ENCODE measurements around the gene UNC45A.

UNC45A gene

GRCh38 chr15:90946538-90946937, 11.5 kb downstream of the UNC45A start:
- DNase-seq (ENCODE audit: low read depth in 2 of 2): no peak

- no peak for DNase-seq (ENCODE audit: low read depth in 2 of 2)
These were observed 12.0 kb downstream of the UNC45A start for GRCh38 chr15:90946941-90947576.

- no peak for DNase-seq (ENCODE audit: low read depth in 2 of 2)
These were observed 12.7 kb downstream of the UNC45A start for GRCh38 chr15:90947577-90948357.

GRCh38 chr15:90948506-90948905, 13.4 kb downstream of the UNC45A start:
- no peak for DNase-seq (ENCODE audit: low read depth in 2 of 2)

- DNase-seq (ENCODE audit: low read depth in 2 of 2): no peak
These were observed 15.0 kb downstream of the UNC45A start for GRCh38 chr15:90949979-90950675.

GRCh38 chr15:90950676-90951075, 15.6 kb downstream of the UNC45A start:
- DNase-seq (ENCODE audit: low read depth in 2 of 2): no peak

GRCh38 chr15:90952901-90953677, 18.0 kb downstream of the UNC45A start:
- no peak for DNase-seq (ENCODE audit: low read depth in 2 of 2)

- no peak for DNase-seq (ENCODE audit: low read depth in 2 of 2)
These were observed 19.0 kb downstream of the UNC45A start for GRCh38 chr15:90953947-90954711.

- peak; percentile 71 to 76 for DNase-seq (ENCODE audit: low read depth in 2 of 2)
These were observed 19.9 kb downstream of the UNC45A start, which contains the start of gene RCCD1 for GRCh38 chr15:90954712-90955623. TSS of gene RCCD1 (plus strand) at chr15:90954884. CDS start at chr15:90956735, 1,851 bp downstream.

- no peak for DNase-seq (ENCODE audit: low read depth in 2 of 2)
These were observed 20.7 kb downstream of the UNC45A start for GRCh38 chr15:90955624-90956273.

- DNase-seq (ENCODE audit: low read depth in 2 of 2): peak; percentile 35
These were observed 21.4 kb downstream of the UNC45A start for GRCh38 chr15:90956274-90957030.

GRCh38 chr15:90957031-90957790, 22.1 kb downstream of the UNC45A start:
- no peak for DNase-seq (ENCODE audit: low read depth in 2 of 2)

- no peak for DNase-seq (ENCODE audit: low read depth in 2 of 2)
These were observed 22.7 kb downstream of the UNC45A start for GRCh38 chr15:90957791-90958190.

GRCh38 chr15:90959028-90959595, 24.0 kb downstream of the UNC45A start:
- DNase-seq (ENCODE audit: low read depth in 2 of 2): no peak

GRCh38 chr15:90959894-90960293, 24.8 kb downstream of the UNC45A start:
- DNase-seq (ENCODE audit: low read depth in 2 of 2): no peak

GRCh38 chr15:90960298-90961091, 25.4 kb downstream of the UNC45A start:
- DNase-seq (ENCODE audit: low read depth in 2 of 2): no peak

GRCh38 chr15:90962021-90962420, 26.9 kb downstream of the UNC45A start:
- DNase-seq (ENCODE audit: low read depth in 2 of 2): no peak

All from stimulated activated CD8-positive, alpha-beta memory T cell treated with anti-CD3 and anti-CD28 coated beads, Interleukin-2, amount 100 ng/mL, for 1 hour (primary cell).